GM12874 (cell line): ENCODE measurements around the gene EXTL1.

Experiments used
- CTCF ChIP-seq: IDR thresholded peaks from 2 replicates; pipeline ENCODE4 v1.5.1; 2011; ENCODE audit warnings: low read depth, mild to moderate bottlenecking, control low read depth, low read length, moderate library complexity; ENCODE audit not compliant: insufficient read depth

EXTL1 gene

GRCh38 chr1:26070963-26071342 lies 49.4 kb downstream of the EXTL1 start:
- no peak for TF ChIP-seq CTCF

- TF ChIP-seq CTCF, result no peak
Observed at GRCh38 chr1:26072305-26072704, 50.7 kb downstream of the EXTL1 start.

- TF ChIP-seq CTCF, result no peak
Observed at GRCh38 chr1:26075421-26076144, 54.0 kb downstream of the EXTL1 start.

GRCh38 chr1:26077524-26077923 lies 55.9 kb downstream of the EXTL1 start:
- no peak for TF ChIP-seq CTCF

GRCh38 chr1:26078286-26079177 lies 57.0 kb downstream of the EXTL1 start:
- no peak for TF ChIP-seq CTCF

GRCh38 chr1:26079178-26079563 lies 57.6 kb downstream of the EXTL1 start:
- no peak for TF ChIP-seq CTCF

- no peak for TF ChIP-seq CTCF
Observed at GRCh38 chr1:26079960-26080814, 58.6 kb downstream of the EXTL1 start.
